ENCODE results near the gene FKBP9. TPM values are rescaled to one million over a fixed set of nuclear protein-coding genes. Genes with fewer than 3 reads are reported as not detected.
"Not testable (repeated sequence)": the region's sequence is repeated elsewhere in the genome, so short reads cannot be mapped to it uniquely, and the experiment has no call there.

The FKBP9 gene
- total and polyA plus RNA-seq, 2 of the 8 experiments (the other 6 are each of a cell fraction or from before 2014, with no cell fraction given), result 7.2 to 10.1 TPM

DNA sequence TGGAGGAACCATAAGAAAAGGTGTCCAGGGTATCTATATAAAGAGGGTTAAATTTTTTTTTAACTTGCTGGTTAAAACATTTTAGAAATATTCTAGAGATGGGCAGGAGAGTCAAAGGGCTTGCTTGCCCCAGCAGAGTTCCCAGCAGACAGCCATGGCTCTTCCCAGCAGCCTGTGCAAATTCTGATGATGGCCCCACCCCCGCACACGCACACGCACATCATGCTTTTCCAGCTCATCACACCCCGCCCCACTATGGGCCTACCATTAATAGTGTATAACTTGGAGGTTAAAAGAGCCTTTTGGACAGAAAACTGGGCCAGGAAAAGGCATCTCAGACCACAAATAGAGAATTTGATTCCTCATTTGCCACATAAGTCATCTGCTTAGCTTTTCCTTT is 48.5 kb downstream of the FKBP9 start:
- not testable (repeated sequence) for H4K5ac ChIP-seq (ENCODE audit: insufficient read length, low read depth, low read length); H3K56ac ChIP-seq (replicated peaks; ENCODE audit: insufficient read length, low read depth, low read length)

More for the DNA sequence above, 48.5 kb downstream of the FKBP9 start:
- H3K23me2 ChIP-seq (ENCODE audit: low read depth, low read length); H2BK120ac ChIP-seq (replicated peaks; ENCODE audit: low read depth, low read length); H2BK20ac ChIP-seq (ENCODE audit: low read length); DNase-seq (ENCODE audit: low read depth in 1 of 2, low spot score in 2 of 2); H3K79me2 ChIP-seq (ENCODE audit: control insufficient read depth in 1 of 2, insufficient read depth in 2 of 2, low read length in 2 of 2); H4K20me1 ChIP-seq (replicated peaks in 1 of 2; ENCODE audit: control insufficient read depth in 1 of 2, insufficient read depth in 2 of 2, low read length in 2 of 2); H3K23ac ChIP-seq (ENCODE audit: insufficient read length); H3K9me3 ChIP-seq (ENCODE audit: insufficient read depth in 2 of 2, low read depth in 1 of 2, low read length in 1 of 2); CTCF ChIA-PET (ENCODE audit: partially characterized antibody); H2AK5ac ChIP-seq (ENCODE audit: low read depth, low read length); FAIRE-seq; H3K27ac ChIP-seq (ENCODE audit: low read depth, low read length); H4K8ac ChIP-seq (ENCODE audit: extremely low read depth, insufficient read depth, low read length); H2BK15ac ChIP-seq (ENCODE audit: low read length); H3K4me3 ChIP-seq (ENCODE audit: extremely low read depth in 1 of 4, insufficient read depth in 2 of 4, low read depth in 3 of 4, low read length in 4 of 4); H2AFZ ChIP-seq (ENCODE audit: low read length); H3K36me3 ChIP-seq (ENCODE audit: control insufficient read depth in 2 of 4, insufficient read depth in 4 of 4, low read length in 3 of 4); H3K4ac ChIP-seq (replicated peaks; ENCODE audit: insufficient read length, low read depth, low read length); H3K9ac ChIP-seq (replicated peaks in 1 of 4; ENCODE audit: extremely low read depth in 1 of 4, low read depth in 3 of 4, low read length in 3 of 4); H2BK5ac ChIP-seq (ENCODE audit: low read depth, low read length); H3K79me1 ChIP-seq (ENCODE audit: low read depth, low read length); H3K14ac ChIP-seq (ENCODE audit: insufficient read length); H2BK12ac ChIP-seq (ENCODE audit: low read depth, low read length); H3K18ac ChIP-seq (ENCODE audit: extremely low read depth, low read length); H3K27me3 ChIP-seq (replicated peaks in 1 of 4; ENCODE audit: control insufficient read depth in 3 of 4, extremely low read depth in 1 of 4, insufficient read depth in 3 of 4, low read length in 3 of 4); H3K4me1 ChIP-seq (replicated peaks in 1 of 4; ENCODE audit: control insufficient read depth in 3 of 4, insufficient read depth in 4 of 4, low read length in 3 of 4); POLR2A ChIA-PET (ENCODE audit: partially characterized antibody); H3K4me2 ChIP-seq (ENCODE audit: insufficient read depth in 1 of 2, low read depth in 2 of 2, low read length in 2 of 2); H4K91ac ChIP-seq (replicated peaks; ENCODE audit: insufficient read length, low read length): not testable (repeated sequence)
- 70% methylated on average over 4 of the region's 4 CpGs; no CpG with 5 or more reads in 1 of the 2 experiments for WGBS, 2 experiments (ENCODE audit: extremely low coverage in 1 of 2, insufficient coverage in 1 of 2, insufficient read length in 1 of 2, insufficient replicate concordance in 2 of 2, low coverage in 1 of 2, low lambda C conversion rate in 2 of 2, missing lambda C conversion rate in 1 of 2)

All from H1 (cell line).